Vagina (tissue), 2 donors: ENCODE measurements around the gene SF3B2.

Experiments
- CTCF ChIP-seq, 3 experiments: fragments of 450-650 bp in 2 of 3; fragments of 200-600 bp in 1 of 3; sonication (generic) in 1 of 3; IDR thresholded peaks; one replicate each; pipeline ENCODE4 v1.5.1; 2017 to 2019; ENCODE audit warnings: antibody characterized with exemption in 3 of 3, mild to moderate bottlenecking in 2 of 3, moderate library complexity in 2 of 3
- POLR2A ChIP-seq, 2 donors: fragments of 450-650 bp; IDR thresholded peaks; one replicate each; pipeline ENCODE4 v1.6.1; 2017; ENCODE audit warnings: antibody characterized with exemption in 2 of 2, mild to moderate bottlenecking in 2 of 2, moderate library complexity in 2 of 2

- no peak for TF ChIP-seq CTCF (IDR thresholded peaks at IDR 0.05)
- no peak for TF ChIP-seq POLR2A (IDR thresholded peaks at IDR 0.05)
Measured at GRCh38 chr11:66051371-66051765, 796 bp upstream of the SF3B2 start.
